22Rv1 (cell line): ENCODE results near the gene ZBED4.

Experiments used
- H3K27ac ChIP-seq: fragments of 450-650 bp; 2 replicates; pipeline ENCODE4 v1.5.1; 2017
- ZFX ChIP-seq: fragments of 450-650 bp; IDR thresholded peaks from 2 replicates; pipeline ENCODE4 v1.6.1; 2017; ENCODE audit warnings: antibody characterized with exemption, borderline replicate concordance
- TF ChIP-seq, protein P1 (sequence below): fragments of 450-650 bp; IDR thresholded peaks from 2 replicates; pipeline ENCODE4 v1.5.1; 2017; ENCODE audit warnings: mild to moderate bottlenecking

ZBED4 gene

DNA sequence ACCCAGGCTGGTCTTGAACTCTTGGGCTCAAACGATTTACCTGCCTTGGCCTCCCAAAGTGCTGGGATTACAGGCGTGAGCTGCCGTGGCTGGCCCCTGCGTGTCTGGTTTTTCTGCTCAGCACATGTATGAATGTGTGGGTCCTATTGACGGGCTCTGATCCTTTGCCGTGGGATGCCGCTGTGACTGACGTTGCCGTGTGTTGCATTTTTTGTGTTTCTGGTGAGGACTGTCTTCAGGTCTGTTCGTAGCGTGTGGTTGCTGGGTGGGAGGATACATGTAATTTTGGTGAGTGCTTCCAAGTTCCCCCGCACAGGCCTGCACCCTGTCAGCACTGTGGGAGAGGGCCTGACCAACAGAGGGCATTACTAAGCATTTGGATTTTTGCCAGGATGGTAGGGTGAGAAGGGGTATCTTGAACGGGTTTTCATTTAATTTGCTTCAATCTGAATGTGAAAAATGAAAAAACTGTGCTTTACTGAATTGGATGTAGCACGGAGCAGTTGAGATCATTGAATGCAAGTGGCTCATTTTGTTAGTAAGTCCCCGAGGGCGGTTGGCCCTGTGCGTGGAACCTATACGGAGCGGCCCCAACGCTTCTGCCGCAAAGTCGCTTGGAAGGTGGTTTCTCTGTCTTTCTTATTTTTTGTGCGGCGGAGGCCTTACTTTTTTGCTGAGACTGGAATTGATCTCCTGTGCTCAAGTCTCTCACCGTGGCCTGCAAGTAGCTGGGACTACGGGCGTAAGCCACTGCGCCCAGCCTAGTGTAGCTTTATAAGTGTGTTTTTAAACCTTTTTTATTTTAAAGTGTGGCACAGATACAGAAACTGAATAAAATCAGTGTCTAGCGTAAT is 8.2 kb downstream of the ZBED4 start:
- H3K27ac ChIP-seq = no peak overlapping the region
- TF ChIP-seq ZFX = no peak
- TF ChIP-seq, protein P1, sequence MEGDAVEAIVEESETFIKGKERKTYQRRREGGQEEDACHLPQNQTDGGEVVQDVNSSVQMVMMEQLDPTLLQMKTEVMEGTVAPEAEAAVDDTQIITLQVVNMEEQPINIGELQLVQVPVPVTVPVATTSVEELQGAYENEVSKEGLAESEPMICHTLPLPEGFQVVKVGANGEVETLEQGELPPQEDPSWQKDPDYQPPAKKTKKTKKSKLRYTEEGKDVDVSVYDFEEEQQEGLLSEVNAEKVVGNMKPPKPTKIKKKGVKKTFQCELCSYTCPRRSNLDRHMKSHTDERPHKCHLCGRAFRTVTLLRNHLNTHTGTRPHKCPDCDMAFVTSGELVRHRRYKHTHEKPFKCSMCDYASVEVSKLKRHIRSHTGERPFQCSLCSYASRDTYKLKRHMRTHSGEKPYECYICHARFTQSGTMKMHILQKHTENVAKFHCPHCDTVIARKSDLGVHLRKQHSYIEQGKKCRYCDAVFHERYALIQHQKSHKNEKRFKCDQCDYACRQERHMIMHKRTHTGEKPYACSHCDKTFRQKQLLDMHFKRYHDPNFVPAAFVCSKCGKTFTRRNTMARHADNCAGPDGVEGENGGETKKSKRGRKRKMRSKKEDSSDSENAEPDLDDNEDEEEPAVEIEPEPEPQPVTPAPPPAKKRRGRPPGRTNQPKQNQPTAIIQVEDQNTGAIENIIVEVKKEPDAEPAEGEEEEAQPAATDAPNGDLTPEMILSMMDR = no peak

DNA sequence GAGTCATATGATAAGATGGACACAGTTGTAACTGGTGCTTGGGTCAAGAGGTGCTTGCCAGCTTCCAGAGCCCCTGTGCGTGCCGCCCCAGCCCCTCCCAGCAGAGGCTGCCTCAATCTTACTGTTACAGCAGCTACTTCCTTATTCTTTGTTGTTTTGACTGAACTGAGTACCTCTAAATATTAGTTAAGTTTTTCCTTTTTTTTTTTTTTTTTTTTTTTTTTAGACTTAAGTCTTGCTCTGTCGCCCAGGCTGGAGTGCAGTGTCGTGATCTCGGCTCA is 8.8 kb downstream of the ZBED4 start:
- no peak for TF ChIP-seq ZFX
- TF ChIP-seq, protein P1 = no peak
- H3K27ac ChIP-seq = no peak overlapping the region

DNA sequence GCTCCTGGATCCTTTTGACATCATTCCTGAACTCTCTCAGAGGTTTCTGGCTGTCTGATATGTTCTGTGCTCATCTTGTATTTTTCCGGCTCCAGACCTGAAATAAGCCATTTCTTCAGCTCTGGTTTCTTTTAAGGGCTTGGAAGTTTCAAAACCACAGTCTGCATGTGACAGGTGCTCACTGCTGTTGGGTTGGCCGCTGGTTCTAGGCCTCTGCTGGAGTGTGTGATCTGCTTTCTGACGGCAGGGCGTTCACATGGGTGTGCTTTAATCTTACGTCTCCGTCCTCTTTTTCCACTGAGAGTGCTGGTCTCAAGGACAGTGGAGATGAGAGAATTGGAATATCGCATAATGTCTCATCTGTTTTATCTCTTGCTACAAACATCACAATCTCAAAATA is 10.3 kb downstream of the ZBED4 start:
- TF ChIP-seq, protein P1 = no peak
- TF ChIP-seq ZFX = no peak
- no peak overlapping the region for H3K27ac ChIP-seq

DNA sequence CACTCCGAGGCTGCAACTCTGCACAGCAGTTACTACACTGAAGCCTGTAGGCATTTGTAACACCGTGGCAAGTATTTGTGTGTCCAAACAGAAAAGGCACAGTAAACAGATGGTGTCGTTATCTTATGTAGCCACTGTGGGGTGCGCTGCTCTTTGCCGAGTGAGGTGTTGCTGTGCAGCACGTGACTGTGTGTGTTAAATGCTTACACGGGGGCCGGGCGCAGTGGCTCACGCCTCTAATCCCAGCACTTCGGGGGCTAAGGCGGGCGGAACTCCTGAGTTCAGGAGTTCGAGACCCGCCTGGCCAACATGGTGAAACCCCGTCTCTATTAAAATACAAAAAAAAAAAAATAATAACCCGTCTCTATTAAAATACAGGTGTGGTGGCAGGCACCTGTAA is 11.5 kb downstream of the ZBED4 start:
- H3K27ac ChIP-seq = no peak overlapping the region
- no peak for TF ChIP-seq ZFX
- TF ChIP-seq, protein P1 = no peak

DNA sequence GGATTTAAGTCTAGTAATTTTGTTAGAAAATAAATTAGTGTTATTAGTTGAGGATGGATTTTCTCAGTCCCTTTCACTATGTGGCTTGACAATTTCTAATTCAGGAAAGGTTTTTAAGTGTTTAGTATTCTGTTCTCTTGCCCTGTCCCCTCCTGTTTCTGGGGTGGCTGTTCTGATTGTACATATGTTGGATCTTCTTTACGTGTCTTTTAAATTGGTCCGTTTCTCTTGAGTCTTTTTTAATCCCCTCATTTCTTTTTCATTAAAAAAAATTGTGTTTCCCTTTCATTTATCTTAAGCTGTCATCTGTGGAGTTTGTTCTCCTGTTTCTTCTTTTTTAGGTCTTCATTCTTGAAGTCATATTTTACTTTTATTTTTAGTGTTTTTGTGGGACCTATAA is 12.5 kb downstream of the ZBED4 start:
- H3K27ac ChIP-seq = no peak overlapping the region
- TF ChIP-seq, protein P1 = no peak
- TF ChIP-seq ZFX = no peak

DNA sequence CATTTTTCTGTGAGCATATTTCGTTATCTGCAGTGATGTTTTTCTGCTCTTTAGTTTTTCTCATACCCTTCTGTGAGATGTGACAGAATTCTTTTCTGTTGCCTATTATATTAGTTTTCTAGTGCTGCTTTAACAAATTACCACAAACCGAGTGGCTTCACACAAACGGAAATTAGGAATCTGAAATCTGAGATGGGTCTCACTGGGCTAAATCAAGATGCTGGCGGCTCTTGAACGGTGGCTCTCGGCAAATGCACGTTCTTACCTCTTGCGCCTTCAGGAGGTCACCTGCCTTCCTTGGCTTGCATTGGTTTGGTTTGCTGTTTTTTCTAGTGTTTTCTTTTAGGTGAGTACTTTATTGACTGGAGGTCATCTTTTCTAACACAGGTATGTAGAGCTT is 13.0 kb downstream of the ZBED4 start:
- no peak for TF ChIP-seq ZFX
- TF ChIP-seq, protein P1 = no peak

DNA sequence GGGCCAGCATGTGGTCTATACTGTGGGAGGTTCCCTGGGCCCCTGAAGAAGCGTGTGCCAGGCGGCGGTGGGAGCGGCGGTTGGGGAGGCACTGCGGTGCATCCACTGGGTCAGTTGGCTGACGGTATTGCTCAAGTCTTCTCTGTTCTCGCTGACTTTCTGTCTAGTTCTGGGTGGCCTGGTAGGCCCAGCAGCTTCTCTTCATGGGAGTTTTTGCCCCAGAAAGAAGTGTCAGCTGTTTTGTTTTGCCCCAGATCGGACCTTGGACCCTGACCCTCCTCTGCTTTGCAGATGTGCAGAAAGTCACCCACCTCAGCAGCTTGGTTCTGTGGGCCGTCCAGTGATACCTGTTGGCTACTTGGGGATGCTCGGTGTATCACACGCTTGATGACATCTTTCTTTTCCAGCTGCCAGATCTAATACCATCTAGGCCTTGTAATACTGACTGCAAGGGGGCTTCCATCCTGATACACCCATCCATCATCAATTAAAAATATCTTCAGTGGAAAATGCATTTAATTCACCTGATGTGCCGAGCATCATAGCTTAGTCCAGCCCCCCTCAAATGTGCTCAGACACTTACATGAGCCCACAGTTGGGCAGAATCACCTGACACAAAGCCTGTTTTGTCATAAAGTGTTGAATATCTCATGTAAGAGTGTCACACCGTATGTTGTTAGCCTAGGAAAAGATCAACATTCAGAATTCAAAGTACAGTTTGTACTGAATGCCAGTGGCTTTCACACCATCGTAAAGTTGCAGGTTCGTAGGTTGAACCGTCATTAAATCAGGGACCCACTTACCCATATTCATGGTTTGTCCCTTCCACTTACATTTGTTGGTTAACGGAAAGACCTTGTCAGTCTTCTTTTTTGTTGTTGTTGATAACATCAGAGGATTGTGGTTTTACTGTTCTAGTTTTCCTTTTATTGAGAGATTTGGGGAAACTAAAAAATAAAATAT is 13.9 kb downstream of the ZBED4 start:
- H3K27ac ChIP-seq = no peak overlapping the region
- TF ChIP-seq, protein P1 = no peak
- TF ChIP-seq ZFX = no peak

More for the DNA sequence above, 13.0 kb downstream of the ZBED4 start:
- no peak overlapping the region for H3K27ac ChIP-seq
